ENCODE results near the gene EXOC6B. TPM values are rescaled to one million over a fixed set of nuclear protein-coding genes. Genes with fewer than 3 reads are reported as not detected.

EXOC6B gene
- total RNA-seq, 1 experiment from 2014 or later: 33.7 TPM

- CTCF ChIA-PET: no interaction called here
- Mint-ChIP-seq H3K27ac (no peak overlapping the region), H3K27me3 (ENCODE audit: low read depth) (no peaks in the 10 kb centered on the region), H3K9me3 (no peaks in the 10 kb centered on the region), H3K4me1 (peaks cover 25% of the 10 kb centered on the region), H3K4me3 (no peak overlapping the region), H3K36me3 (no peaks in the 10 kb centered on the region)
- no peak for DNase-seq (ENCODE audit: low spot score)
- TF ChIP-seq STAT6 (CRISPR knock-in tag; conservative IDR thresholded peaks at IDR 0.05; ENCODE audit: low read depth): no peak
- no peak for ATAC-seq
- POLR2A ChIA-PET: no interaction called here
These were observed 547.8 kb downstream of the EXOC6B start for GRCh38 chr2:72278046-72278445.

- ATAC-seq (no peak), DNase-seq (ENCODE audit: low spot score) (no peak)
- no peaks in the 10 kb centered on the region for H3K36me3 Mint-ChIP-seq
- CTCF ChIA-PET: no interaction called here
- no peak overlapping the region for H3K27ac Mint-ChIP-seq
- POLR2A ChIA-PET: no interaction called here
- no peaks in the 10 kb centered on the region for H3K9me3 Mint-ChIP-seq
- TF ChIP-seq E2F5 (CRISPR knock-in tag; IDR thresholded peaks at IDR 0.05): no peak
- no peak for TF ChIP-seq ZNF416 (CRISPR knock-in tag; IDR thresholded peaks at IDR 0.05)
- no peak for TF ChIP-seq E2F4 (CRISPR knock-in tag; IDR thresholded peaks at IDR 0.05; ENCODE audit: borderline replicate concordance, low read depth)
- TF ChIP-seq ZBTB21 (CRISPR knock-in tag; IDR thresholded peaks at IDR 0.05; ENCODE audit: borderline replicate concordance): no peak
- no peak for TF ChIP-seq GABPB1 (CRISPR knock-in tag; IDR thresholded peaks at IDR 0.05)
- TF ChIP-seq ZNF232 (CRISPR knock-in tag; IDR thresholded peaks at IDR 0.05): no peak
- TF ChIP-seq GTF2I (CRISPR knock-in tag; conservative IDR thresholded peaks at IDR 0.05): no peak
- no peak for TF ChIP-seq USF1 (CRISPR knock-in tag; IDR thresholded peaks at IDR 0.05)
- no peak for TF ChIP-seq ARID4B (CRISPR knock-in tag; IDR thresholded peaks at IDR 0.05; ENCODE audit: borderline replicate concordance)
- no peak for TF ChIP-seq FOXK1 (CRISPR knock-in tag; IDR thresholded peaks at IDR 0.05)
- no peak for TF ChIP-seq STAT6 (CRISPR knock-in tag; conservative IDR thresholded peaks at IDR 0.05; ENCODE audit: low read depth)
- H3K4me1 Mint-ChIP-seq: peaks cover 16% of the 10 kb centered on the region
- no peaks in the 10 kb centered on the region for H3K27me3 Mint-ChIP-seq (ENCODE audit: low read depth)
- H3K4me3 Mint-ChIP-seq: no peak overlapping the region
These were observed 549.0 kb downstream of the EXOC6B start for GRCh38 chr2:72276876-72277275.
